Heart right ventricle (tissue), 16 donors: ENCODE measurements around the gene WDR1. TPM values are rescaled to one million over a fixed set of nuclear protein-coding genes. Genes with fewer than 3 reads are reported as not detected.

Experiments
- ATAC-seq, 8 donors: fragments of 200-7000 bp; cut with Tn5 transposase; one replicate each; pipeline ENCODE4 v1.9.1; 2020; ENCODE audit warnings: mild to moderate bottlenecking in 8 of 8, moderate library complexity in 8 of 8, moderate number of reproducible peaks in 1 of 8
- DNase-seq, 2 donors: peaks; one replicate each; pipeline ENCODE4 v3.0.0-alpha.2; 2020
- H3K27ac ChIP-seq, 10 donors: fragments of 200-600 bp; sonication (generic) in 2 of 10; one replicate each; pipeline versions ENCODE4 v1.5.0 to v1.8.0; 2020 to 2022; ENCODE audit warnings: mild to moderate bottlenecking in 3 of 10
- H3K27me3 ChIP-seq, 7 donors: fragments of 200-600 bp; one replicate each; pipeline ENCODE4 v1.8.0; 2021 to 2022; ENCODE audit warnings: mild to moderate bottlenecking in 2 of 7
- H3K36me3 ChIP-seq, 9 donors: fragments of 200-600 bp; sonication (generic) in 1 of 9; one replicate each; pipeline versions ENCODE4 v1.5.0 to v1.8.0; 2020 to 2022; ENCODE audit warnings: mild to moderate bottlenecking in 2 of 9
- H3K4me1 ChIP-seq, 9 donors: fragments of 200-600 bp; sonication (generic) in 1 of 9; one replicate each; pipeline versions ENCODE4 v1.5.0 to v1.8.0; 2020 to 2022; ENCODE audit warnings: mild to moderate bottlenecking in 4 of 9
- H3K4me3 ChIP-seq, 10 donors: fragments of 200-600 bp; sonication (generic) in 2 of 10; one replicate each; pipeline versions ENCODE4 v1.5.0 to v1.8.0; 2020 to 2022; ENCODE audit warnings: mild to moderate bottlenecking in 7 of 10, moderate library complexity in 2 of 10
- H3K9me3 ChIP-seq, 11 donors: fragments of 200-600 bp in 10 of 11; sonication (generic) in 2 of 11; one replicate each; pipeline versions ENCODE4 v1.5.0 to v1.8.0; 2013 to 2022; ENCODE audit warnings: mild to moderate bottlenecking in 2 of 11, control low read depth in 1 of 11, moderate library complexity in 1 of 11
- WGBS, 2 donors: extraction: QIAGEN DNeasy Blood & Tissue Kit; methylation state at CpG; one replicate each; pipeline ENCODE4 v1.1.7; 2013; ENCODE audit warnings: inconsistent platforms in 1 of 2; 5-methylcytosine and 5-hydroxymethylcytosine counted together
- intact Hi-C, 10 donors: fragments of 100-400 bp; cut with DNase I; formaldehyde crosslinking; loops; one replicate each; pipeline versions ENCODE4 v1.11.1 to v1.14.2; 2022
- polyA plus RNA-seq, 2 donors: library from polyadenylated mRNA; stranded (reverse); fragments of 200-250 nt; gene quantifications; one replicate each; pipeline ENCODE4 v1.2.3, GENCODE V29; 2013
- total RNA-seq, 10 donors: library from RNA; stranded (reverse); fragmentation: NEBNext Ultra II Directional in 3 of 10; extraction: Animal tissue kit (Norgen Biotek cat#: 25700) in 3 of 10; gene quantifications; one replicate each; pipeline versions ENCODE4 v1.2.1 to v1.2.4, GENCODE V29; 2021 to 2023
- TF ChIP-seq, protein P1 (sequence below), 9 donors: fragments of 200-600 bp; sonication (generic) in 2 of 9; IDR thresholded peaks; one replicate each; pipeline versions ENCODE4 v1.5.0 to v1.8.0; 2021 to 2022; ENCODE audit warnings: antibody characterized with exemption in 9 of 9, mild to moderate bottlenecking in 5 of 9, moderate library complexity in 1 of 9
- donor health status: Arrhythmogenic right ventricular cardiomyopathy.
- donor health status: ischemic (EF 13 %, LVEDD 7.1; RV severe dilation, severe dysfunction).
- donor health status: healthy with polysubstance abuse.
- donor health status: DM: no; HTN: yes; CAD: no.
- donor health status: DM: no; HTN: no; CAD: no.
- donor health status: ischemic (EF 25% LVEDD 6.9; RV normal size, moderate dysfunction).
- donor health status: ischemic (EF 25% LVEDD 5.7; RV mildly dilated, moderate dysfunction).
- donor health status: healthy.
- donor health status: DM: yes; HTN: yes; CAD: no.
- donor health status: Ischemic cardiomyopathy.
- donor health status: ischemic (EF 35%, LVEDD 5.7; RV mildly dilated, moderate dysfunction).
- donor health status: nonischemic (EF 11% LVEDD 7.7; RV severe dilation, severe dysfunction).
- donor health status: DM: yes; HTN: yes; CAD: no.
- donor health status: PGD.
- donor health status: ischemic (EF 29% LVEDD 5.4; RV normal size, mild dysfunction).
- donor health status: nonischemic (EF 23%, LVEDD 6.1; RV moderate dilation, normal function).

Gene WDR1
- total and polyA plus RNA-seq, 12 donors: 51.9 to 302 (median 177) TPM

DNA sequence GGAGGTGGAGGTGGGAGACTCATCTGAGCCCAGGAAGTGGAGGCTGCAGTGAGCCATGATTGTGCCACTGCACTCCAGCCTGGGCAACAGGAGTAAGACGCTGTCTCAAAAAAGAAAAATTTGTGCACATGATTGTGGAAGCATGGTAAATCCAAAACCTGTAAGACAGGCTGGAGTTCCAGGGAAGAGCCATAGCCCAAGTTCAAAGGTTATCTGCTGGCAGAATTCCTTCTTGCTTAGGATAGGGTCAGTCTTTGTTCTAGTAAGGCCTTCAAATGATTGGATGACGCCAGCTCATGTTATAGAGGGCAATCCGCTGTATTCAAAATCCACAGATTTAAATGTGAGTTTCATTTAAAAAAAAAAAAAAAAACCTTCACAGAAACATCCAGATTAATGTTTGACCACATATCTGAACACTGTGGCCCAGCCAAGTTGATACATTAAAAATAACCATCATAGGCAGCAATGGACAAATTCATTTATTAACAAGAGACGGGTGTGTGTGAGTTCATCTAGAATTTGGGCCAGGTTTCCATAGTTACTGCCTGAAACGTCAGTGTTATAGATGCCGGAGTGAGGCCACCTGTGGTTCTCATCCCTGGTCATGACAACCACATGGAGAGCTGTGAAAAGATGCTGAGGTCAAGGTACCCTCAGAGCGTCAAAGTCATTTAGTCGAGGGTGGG is 60.1 kb downstream of the WDR1 start:
- no peaks in the 10 kb centered on the region for H3K9me3 ChIP-seq
- DNase-seq: no peak
- no peak overlapping the region for H3K4me3 ChIP-seq
- TF ChIP-seq, protein P1, sequence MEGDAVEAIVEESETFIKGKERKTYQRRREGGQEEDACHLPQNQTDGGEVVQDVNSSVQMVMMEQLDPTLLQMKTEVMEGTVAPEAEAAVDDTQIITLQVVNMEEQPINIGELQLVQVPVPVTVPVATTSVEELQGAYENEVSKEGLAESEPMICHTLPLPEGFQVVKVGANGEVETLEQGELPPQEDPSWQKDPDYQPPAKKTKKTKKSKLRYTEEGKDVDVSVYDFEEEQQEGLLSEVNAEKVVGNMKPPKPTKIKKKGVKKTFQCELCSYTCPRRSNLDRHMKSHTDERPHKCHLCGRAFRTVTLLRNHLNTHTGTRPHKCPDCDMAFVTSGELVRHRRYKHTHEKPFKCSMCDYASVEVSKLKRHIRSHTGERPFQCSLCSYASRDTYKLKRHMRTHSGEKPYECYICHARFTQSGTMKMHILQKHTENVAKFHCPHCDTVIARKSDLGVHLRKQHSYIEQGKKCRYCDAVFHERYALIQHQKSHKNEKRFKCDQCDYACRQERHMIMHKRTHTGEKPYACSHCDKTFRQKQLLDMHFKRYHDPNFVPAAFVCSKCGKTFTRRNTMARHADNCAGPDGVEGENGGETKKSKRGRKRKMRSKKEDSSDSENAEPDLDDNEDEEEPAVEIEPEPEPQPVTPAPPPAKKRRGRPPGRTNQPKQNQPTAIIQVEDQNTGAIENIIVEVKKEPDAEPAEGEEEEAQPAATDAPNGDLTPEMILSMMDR (IDR thresholded peaks at IDR 0.05): no peak
- no peaks in the 10 kb centered on the region for H3K36me3 ChIP-seq
- no peak for ATAC-seq
- WGBS, 2 donors: 85 to 87% methylated on average over 8 of the region's 8 CpGs
- H3K4me1 ChIP-seq: peaks cover 0 to 38% (median 12%) of the 10 kb centered on the region in 9 donors
- peak overlapping the region in 1 of 10 donors; percentile 23 for H3K27ac ChIP-seq
- H3K27me3 ChIP-seq: no peaks in the 10 kb centered on the region
- intact Hi-C loops: no loop called here

DNA sequence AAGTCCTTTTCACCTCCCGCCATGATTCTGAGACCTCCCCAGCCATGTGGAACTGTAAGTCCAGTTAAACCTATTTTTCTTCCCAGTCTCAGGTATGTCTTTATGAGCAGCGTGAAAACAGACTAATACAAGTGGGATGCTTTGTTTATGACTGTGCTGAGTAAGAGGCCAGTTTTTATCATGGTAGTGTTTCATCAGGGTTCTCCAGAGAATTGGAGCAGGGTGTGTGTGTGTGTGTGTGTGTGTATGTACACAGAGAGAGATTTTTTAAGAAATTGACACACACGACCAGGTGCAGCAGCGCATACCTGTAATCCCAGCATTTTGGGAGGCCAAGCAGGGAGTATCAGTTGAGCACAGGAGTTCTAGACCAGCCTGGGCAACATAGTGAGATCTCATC is 60.7 kb downstream of the WDR1 start:
- no peaks in the 10 kb centered on the region for H3K36me3 ChIP-seq
- ATAC-seq (no peak), DNase-seq (no peak)
- peak overlapping the region in 2 of 10 donors; percentile 72 to 86 for H3K27ac ChIP-seq
- 94 to 96% methylated on average over 4 of the region's 4 CpGs for WGBS, 2 donors
- H3K4me1 ChIP-seq: peaks cover 0 to 38% (median 12%) of the 10 kb centered on the region in 9 donors
- TF ChIP-seq, protein P1 (IDR thresholded peaks at IDR 0.05): no peak
- no peaks in the 10 kb centered on the region for H3K9me3 ChIP-seq
- intact Hi-C loops: loop anchor here in 1 of 10 donors (2.0 kb wide), 1 partner anchor 31 kb away; no protein-coding TSS in a partner anchor
- no peaks in the 10 kb centered on the region for H3K27me3 ChIP-seq
- no peak overlapping the region for H3K4me3 ChIP-seq

DNA sequence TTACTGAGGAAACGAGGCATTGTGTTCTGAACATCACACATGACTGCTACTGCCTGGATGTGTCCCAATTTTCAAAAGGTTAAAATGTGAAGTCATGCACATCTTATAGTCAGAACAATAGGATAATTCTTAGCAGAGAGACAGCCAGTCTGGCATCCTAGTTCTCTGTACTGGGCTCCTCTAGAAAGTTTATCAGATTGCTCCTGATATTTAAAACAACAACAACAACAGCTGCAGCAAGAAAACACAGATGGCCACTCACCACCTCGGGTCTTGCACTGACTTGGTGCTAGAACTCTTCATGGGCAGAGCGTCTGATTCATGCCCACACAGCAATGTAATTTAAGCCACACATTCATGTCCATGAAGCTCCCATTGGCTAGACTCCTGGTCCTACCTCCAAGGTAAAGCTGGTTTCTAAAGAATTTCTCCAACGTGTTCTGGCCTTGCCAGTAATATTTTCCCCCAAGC is 62.0 kb downstream of the WDR1 start:
- intact Hi-C loops: loop anchor here in 1 of 10 donors (2.0 kb wide), 1 partner anchor 30 kb away; no protein-coding TSS in a partner anchor
- DNase-seq (no peak), ATAC-seq (peak; percentile 50 to 84 (median 73))
- Histone ChIP-seq H3K9me3 (no peaks in the 10 kb centered on the region), H3K36me3 (no peaks in the 10 kb centered on the region), H3K27me3 (no peaks in the 10 kb centered on the region), H3K27ac (peak overlapping the region; percentile 13 to 86 (median 46)), H3K4me3 (no peak overlapping the region), H3K4me1 (peaks cover 0 to 44% (median 12%) of the 10 kb centered on the region in 9 donors)
- TF ChIP-seq, protein P1 (IDR thresholded peaks at IDR 0.05): no peak
- WGBS, 2 donors: 54 to 65% methylated on average over 4 of the region's 4 CpGs

DNA sequence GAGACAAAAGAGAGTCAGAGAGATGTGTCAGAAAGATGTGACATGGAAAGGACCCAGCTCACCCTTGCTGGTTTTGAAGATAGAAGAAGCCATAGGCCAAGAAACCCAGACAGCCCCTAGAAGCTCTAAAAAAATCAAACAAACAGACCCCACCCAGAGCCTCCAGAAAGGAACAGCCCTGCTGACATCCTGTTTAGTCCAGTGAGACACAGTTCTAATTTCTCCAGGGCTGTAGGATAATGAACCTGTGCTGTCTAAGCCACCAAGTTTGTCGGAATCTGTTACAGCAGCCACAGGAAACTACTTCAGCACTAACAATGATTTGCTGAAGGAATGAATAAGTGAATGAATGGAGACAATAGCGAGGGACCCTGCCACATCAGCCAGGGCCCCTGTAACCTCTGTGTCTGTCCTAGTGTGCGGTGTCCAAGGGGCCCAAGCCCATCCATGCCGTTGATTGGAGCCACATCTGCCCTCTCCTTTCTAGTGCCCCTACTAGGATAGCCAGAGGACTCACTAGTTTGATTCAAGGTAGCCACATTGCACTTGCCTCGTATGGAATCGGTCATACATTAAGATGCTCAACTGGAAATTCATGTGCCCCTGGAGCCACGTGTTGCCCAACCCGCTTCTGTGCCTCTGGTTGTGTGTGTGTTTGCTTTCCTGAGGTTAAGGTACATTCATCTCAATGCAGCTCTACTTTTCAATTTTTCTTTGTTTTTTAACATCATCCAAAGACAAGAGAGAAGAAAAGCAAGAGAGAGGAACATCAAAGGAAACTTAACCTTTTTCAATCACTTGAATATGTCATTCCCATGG is 62.8 kb downstream of the WDR1 start:
- Histone ChIP-seq H3K4me3 (no peak overlapping the region), H3K27ac (peak overlapping the region; percentile 5 to 86 (median 64)), H3K9me3 (no peaks in the 10 kb centered on the region), H3K4me1 (peaks cover 0 to 44% (median 12%) of the 10 kb centered on the region in 9 donors), H3K36me3 (no peaks in the 10 kb centered on the region), H3K27me3 (no peaks in the 10 kb centered on the region)
- DNase-seq: no peak
- intact Hi-C loops: loop anchor here in 2 of 10 donors (2.0 kb wide), 2 partner anchors 17 to 29 kb away; no protein-coding TSS in a partner anchor
- 78 to 87% methylated on average over 8 of the region's 8 CpGs for WGBS, 2 donors
- ATAC-seq: peak in 6 of 8 donors; percentile 39 to 76 (median 66)
- TF ChIP-seq, protein P1 (IDR thresholded peaks at IDR 0.05): no peak
